Measurements from ENCODE around the gene CRYL1. TPM values are rescaled to one million over a fixed set of nuclear protein-coding genes. Genes with fewer than 3 reads are reported as not detected.
"Not testable (repeated sequence)": the region's sequence is repeated elsewhere in the genome, so short reads cannot be mapped to it uniquely, and the experiment has no call there.

CRYL1 gene
- total and polyA plus RNA-seq, 4 donors: 14.1 to 24.1 (median 22.1) TPM

DNA sequence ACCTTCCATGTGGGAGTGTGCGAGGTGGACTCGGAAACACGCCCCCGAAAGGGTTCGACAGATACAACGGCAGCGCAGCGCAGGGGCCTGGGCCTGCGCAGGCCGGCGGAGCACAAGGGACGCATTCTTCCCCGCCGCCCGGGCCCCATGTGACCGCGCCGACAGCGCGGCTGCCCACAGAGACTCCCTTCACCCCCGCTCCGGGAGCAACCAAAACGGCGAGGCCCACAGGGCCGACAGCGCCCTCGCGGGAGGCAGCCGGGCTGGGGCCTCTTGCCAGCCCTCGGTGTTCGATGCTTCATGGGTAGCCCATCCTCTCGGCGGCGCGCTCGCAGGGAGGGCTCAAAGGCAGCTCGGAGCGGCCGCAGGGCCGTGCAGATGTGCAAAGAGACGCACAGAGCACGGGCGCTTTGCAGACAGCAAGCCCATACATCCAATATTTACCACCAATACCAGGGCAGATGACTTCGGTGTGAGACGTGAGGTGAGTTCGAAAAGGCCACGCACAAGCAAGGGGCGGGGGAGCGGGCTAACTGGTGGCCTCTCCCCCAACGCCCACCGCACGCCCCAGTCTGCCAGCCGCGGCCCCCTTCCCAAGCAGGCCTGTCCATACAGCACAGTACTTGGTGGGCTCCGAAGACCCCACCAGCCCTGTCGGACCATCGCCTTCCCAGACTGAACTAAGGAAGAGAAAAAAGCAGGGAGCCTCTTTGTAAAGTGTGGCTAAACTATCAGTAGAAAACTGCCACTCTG, 89.9 kb downstream of the CRYL1 start:
- H3K4me1 ChIP-seq (ENCODE audit: control insufficient read depth in 5 of 5, insufficient read depth in 5 of 5, low read length in 5 of 5): no peaks in the 10 kb centered on the region
- H3K4me3 ChIP-seq: no peak overlapping the region
- WGBS, 2 donors: 78 to 84% methylated on average over 57 of the region's 57 CpGs
- DNase-seq (peak; percentile 37 to 52 (median 48)), ATAC-seq (ENCODE audit: insufficient read depth, low FRiP score) (no peak)
- H3K9ac ChIP-seq (ENCODE audit: insufficient read depth in 1 of 2, low read length in 2 of 2): peak overlapping the region in 1 of 2 donors; percentile 25
- H3K27ac ChIP-seq (ENCODE audit: low read depth in 1 of 2, low read length in 1 of 2): no peak overlapping the region
- no peaks in the 10 kb centered on the region for H3K9me3 ChIP-seq (ENCODE audit: control insufficient read depth in 4 of 4, insufficient read depth in 3 of 4, low read length in 3 of 4)
- no peaks in the 10 kb centered on the region for H3K27me3 ChIP-seq (ENCODE audit: control insufficient read depth in 3 of 3, insufficient read depth in 3 of 3, low read length in 2 of 3)
- no peak for TF ChIP-seq CTCF (IDR thresholded peaks at IDR 0.05; ENCODE audit: control extremely low read depth, extremely low read depth)
- H3K36me3 ChIP-seq (ENCODE audit: control insufficient read depth in 4 of 4, insufficient read depth in 4 of 4, low read length in 4 of 4): peaks cover 0 to 16% (median 0%) of the 10 kb centered on the region in 4 donors

DNA sequence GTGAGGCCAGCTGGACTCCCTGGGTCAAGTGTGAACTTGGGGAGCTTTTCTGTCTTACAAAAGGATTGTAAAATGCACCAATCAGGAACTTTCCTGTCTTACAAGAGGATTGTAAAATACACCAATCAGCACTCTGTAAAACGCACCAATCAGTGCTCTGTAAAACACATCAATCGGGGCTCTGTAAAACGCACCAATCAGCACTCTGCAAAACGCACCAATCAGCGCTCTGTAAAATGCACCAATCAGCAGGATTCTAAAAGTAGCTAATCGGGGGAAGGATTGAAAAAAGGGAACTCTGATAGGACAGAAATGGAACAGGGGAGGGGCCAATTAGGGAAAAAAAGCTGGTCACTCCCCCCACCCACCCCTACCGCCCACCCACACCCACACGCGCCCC, 91.4 kb downstream of the CRYL1 start:
- not testable (repeated sequence) for ATAC-seq (ENCODE audit: insufficient read depth, low FRiP score); H3K27me3 ChIP-seq (ENCODE audit: control insufficient read depth in 3 of 3, insufficient read depth in 3 of 3, low read length in 2 of 3); H3K9me3 ChIP-seq (ENCODE audit: control insufficient read depth in 4 of 4, insufficient read depth in 3 of 4, low read length in 3 of 4); DNase-seq; H3K27ac ChIP-seq (ENCODE audit: low read depth in 1 of 2, low read length in 1 of 2); H3K4me3 ChIP-seq; H3K4me1 ChIP-seq (ENCODE audit: control insufficient read depth in 5 of 5, insufficient read depth in 5 of 5, low read length in 5 of 5); H3K9ac ChIP-seq (ENCODE audit: insufficient read depth in 1 of 2, low read length in 2 of 2)
- 96 to 97% methylated on average over 9 of the region's 9 CpGs for WGBS, 2 donors
- H3K36me3 ChIP-seq (ENCODE audit: control insufficient read depth in 4 of 4, insufficient read depth in 4 of 4, low read length in 4 of 4): peaks cover 0 to 16% (median 0%) of the 10 kb centered on the region in 4 donors

DNA sequence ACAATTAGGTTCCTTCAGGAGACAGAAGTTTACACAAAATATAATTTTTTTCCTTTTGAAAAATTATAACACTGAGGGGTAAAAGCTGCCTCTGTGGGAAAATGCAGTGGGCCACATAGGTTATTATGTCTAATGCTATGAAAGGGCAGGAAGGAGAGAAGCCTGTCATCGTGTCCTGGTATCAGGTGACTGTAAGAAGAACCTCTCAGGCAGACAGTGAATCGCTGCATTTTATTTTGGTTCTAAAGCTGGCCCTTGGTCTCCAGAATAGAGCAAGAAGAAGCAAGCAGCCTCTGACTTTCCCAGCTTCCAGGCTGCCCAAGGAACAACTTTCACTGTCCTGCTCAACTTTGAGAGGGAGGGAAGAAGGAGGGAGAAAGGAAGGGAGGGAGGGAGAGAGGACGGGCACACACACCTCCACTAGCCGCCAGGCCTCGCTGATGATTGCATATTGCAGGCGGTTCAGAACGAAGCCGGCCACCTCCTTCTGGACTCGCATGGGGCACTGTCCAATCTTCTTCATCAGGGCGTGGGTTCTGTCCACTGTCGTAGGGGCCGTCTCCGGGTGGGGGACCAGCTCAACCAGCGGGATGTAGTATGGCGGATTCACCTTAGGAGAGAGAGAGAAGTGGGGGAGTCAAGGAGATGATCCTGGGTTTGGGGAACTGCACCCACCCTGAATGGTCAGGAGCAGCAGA, 93.8 kb downstream of the CRYL1 start:
- no peak overlapping the region for H3K4me3 ChIP-seq
- DNase-seq (no peak), ATAC-seq (ENCODE audit: insufficient read depth, low FRiP score) (no peak)
- WGBS, 2 donors: 91 to 93% methylated on average over 15 of the region's 15 CpGs
- H3K4me1 ChIP-seq (ENCODE audit: control insufficient read depth in 5 of 5, insufficient read depth in 5 of 5, low read length in 5 of 5): peaks cover 0 to 5% (median 0%) of the 10 kb centered on the region in 5 donors
- peaks cover 0 to 12% (median 0%) of the 10 kb centered on the region in 4 donors for H3K36me3 ChIP-seq (ENCODE audit: control insufficient read depth in 4 of 4, insufficient read depth in 4 of 4, low read length in 4 of 4)
- H3K9ac ChIP-seq (ENCODE audit: insufficient read depth in 1 of 2, low read length in 2 of 2): no peak overlapping the region
- H3K9me3 ChIP-seq (ENCODE audit: control insufficient read depth in 4 of 4, insufficient read depth in 3 of 4, low read length in 3 of 4): no peaks in the 10 kb centered on the region
- TF ChIP-seq CTCF (IDR thresholded peaks at IDR 0.05; ENCODE audit: control extremely low read depth, extremely low read depth): no peak
- no peak overlapping the region for H3K27ac ChIP-seq (ENCODE audit: low read depth in 1 of 2, low read length in 1 of 2)
- no peaks in the 10 kb centered on the region for H3K27me3 ChIP-seq (ENCODE audit: control insufficient read depth in 3 of 3, insufficient read depth in 3 of 3, low read length in 2 of 3)

GRCh38 chr13:20431080-20431479, 94.6 kb downstream of the CRYL1 start:
- H3K4me1 ChIP-seq (ENCODE audit: control insufficient read depth in 5 of 5, insufficient read depth in 5 of 5, low read length in 5 of 5): peaks cover 0 to 6% (median 0%) of the 10 kb centered on the region in 5 donors
- H3K36me3 ChIP-seq (ENCODE audit: control insufficient read depth in 4 of 4, insufficient read depth in 4 of 4, low read length in 4 of 4): peaks cover 0 to 8% (median 0%) of the 10 kb centered on the region in 4 donors
- TF ChIP-seq CTCF (IDR thresholded peaks at IDR 0.05; ENCODE audit: control extremely low read depth, extremely low read depth): no peak
- H3K27me3 ChIP-seq (ENCODE audit: control insufficient read depth in 3 of 3, insufficient read depth in 3 of 3, low read length in 2 of 3): no peaks in the 10 kb centered on the region
- no peak overlapping the region for H3K9ac ChIP-seq (ENCODE audit: insufficient read depth in 1 of 2, low read length in 2 of 2)
- ATAC-seq (ENCODE audit: insufficient read depth, low FRiP score): no peak
- no peak for DNase-seq
- H3K9me3 ChIP-seq (ENCODE audit: control insufficient read depth in 4 of 4, insufficient read depth in 3 of 4, low read length in 3 of 4): no peaks in the 10 kb centered on the region
- WGBS, 2 donors: 60 to 87% methylated on average over 16 of the region's 16 CpGs
- H3K27ac ChIP-seq (ENCODE audit: low read depth in 1 of 2, low read length in 1 of 2): no peak overlapping the region
- H3K4me3 ChIP-seq: no peak overlapping the region
